ENCODE data around the gene RPS18.

RPS18 gene

DNA sequence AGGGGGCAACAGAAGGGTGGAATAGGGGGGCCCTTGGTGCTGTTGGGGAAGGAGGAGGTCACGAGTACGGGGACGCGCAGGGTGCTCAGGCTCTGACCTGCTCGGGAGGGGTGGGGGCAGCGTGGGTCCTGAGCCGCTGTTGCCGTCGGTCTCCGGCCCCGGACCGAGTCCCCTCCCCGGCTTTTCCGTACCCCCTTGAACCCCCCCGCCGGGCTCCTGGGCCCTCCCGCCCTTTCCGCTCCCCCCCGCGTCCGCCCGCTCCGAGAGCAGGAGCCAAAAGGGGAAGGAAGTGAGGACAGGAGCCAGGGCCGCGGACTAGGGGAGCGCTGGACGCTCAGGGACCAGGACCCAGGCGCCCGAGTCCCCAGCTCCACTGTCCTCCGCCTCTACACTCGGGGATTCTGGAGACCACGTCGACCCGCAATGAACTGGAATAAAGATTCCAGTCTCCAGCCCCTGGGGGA, 26.9 kb downstream of the RPS18 start, which contains the start of gene RGL2:
Gene RGL2, minus strand, starts transcription at position 170 of the 464 bp plus-strand sequence. CDS start 332 bp downstream, outside the sequence.
- DNase-seq (ENCODE audit: low read depth) = peak; percentile 62
- H3K4me3 ChIP-seq (replicated peaks; ENCODE audit: low read depth, low read length) = peak within 1 kb of the TSS; percentile 81
- TF ChIP-seq, protein P1, sequence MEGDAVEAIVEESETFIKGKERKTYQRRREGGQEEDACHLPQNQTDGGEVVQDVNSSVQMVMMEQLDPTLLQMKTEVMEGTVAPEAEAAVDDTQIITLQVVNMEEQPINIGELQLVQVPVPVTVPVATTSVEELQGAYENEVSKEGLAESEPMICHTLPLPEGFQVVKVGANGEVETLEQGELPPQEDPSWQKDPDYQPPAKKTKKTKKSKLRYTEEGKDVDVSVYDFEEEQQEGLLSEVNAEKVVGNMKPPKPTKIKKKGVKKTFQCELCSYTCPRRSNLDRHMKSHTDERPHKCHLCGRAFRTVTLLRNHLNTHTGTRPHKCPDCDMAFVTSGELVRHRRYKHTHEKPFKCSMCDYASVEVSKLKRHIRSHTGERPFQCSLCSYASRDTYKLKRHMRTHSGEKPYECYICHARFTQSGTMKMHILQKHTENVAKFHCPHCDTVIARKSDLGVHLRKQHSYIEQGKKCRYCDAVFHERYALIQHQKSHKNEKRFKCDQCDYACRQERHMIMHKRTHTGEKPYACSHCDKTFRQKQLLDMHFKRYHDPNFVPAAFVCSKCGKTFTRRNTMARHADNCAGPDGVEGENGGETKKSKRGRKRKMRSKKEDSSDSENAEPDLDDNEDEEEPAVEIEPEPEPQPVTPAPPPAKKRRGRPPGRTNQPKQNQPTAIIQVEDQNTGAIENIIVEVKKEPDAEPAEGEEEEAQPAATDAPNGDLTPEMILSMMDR (IDR thresholded peaks at IDR 0.05; ENCODE audit: low read length, missing control alignments) = no peak

DNA sequence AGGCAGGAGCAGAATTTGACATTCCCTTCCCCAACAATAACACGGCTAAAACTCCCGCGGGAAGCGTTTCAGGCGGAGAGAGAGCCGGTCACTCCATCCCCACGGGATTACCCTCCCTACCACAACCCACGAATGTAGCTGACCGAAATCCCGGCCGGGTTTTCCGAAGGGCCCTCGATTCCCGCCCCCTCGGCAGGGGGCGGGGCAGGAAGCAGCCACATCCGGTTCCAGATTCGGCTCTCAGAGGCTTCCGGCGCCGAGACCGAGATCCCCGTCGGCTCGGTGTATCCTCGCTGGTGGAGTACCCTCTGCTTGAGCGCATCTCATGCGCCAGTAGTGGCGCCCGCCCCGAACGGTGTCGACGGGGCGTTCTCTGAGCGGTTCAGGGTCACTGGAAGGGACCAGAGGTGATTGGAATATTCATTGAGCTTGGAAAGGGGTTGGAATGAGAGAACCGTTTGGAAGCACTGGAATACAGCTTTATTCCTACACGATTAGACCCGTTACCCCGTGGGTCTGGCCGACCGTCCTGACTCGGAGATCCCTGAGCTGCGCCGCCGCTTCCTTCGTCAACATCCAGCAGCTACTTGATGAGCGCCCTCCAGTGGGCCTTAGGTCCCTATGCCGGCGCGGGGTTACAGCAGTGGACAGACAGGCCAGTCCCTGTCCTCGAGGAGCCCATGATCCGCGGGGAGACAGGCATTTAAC, 27.5 kb downstream of the RPS18 start:
- DNase-seq (ENCODE audit: low read depth) = peak; percentile 92
- TF ChIP-seq, protein P1 (IDR thresholded peaks at IDR 0.05; ENCODE audit: low read length, missing control alignments) = peak; percentile 69
- H3K4me3 ChIP-seq (replicated peaks; ENCODE audit: low read depth, low read length) = peak overlapping the region; percentile 81

DNA sequence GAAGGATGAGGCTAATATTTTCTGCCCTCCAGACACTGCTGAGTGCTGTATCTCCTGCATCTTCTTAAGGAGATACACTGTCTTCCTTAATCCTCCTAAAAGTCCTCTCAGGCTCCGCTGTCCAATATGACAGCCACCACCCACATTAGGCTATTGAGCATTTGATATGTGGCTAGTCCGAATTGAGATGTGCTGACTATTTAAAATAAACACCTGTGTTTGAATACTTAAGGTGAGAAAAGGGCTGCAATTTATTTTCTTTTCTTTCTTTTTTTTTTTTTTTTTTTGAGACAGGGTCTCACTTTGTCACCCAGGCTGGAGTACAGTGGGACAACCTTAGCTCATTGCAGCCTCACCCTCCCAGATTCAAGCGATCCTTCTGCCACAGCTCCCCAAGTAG, 30.0 kb downstream of the RPS18 start:
- TF ChIP-seq, protein P1 (IDR thresholded peaks at IDR 0.05; ENCODE audit: low read length, missing control alignments) = no peak
- H3K4me3 ChIP-seq (replicated peaks; ENCODE audit: low read depth, low read length) = no peak overlapping the region
- DNase-seq (ENCODE audit: low read depth) = no peak

DNA sequence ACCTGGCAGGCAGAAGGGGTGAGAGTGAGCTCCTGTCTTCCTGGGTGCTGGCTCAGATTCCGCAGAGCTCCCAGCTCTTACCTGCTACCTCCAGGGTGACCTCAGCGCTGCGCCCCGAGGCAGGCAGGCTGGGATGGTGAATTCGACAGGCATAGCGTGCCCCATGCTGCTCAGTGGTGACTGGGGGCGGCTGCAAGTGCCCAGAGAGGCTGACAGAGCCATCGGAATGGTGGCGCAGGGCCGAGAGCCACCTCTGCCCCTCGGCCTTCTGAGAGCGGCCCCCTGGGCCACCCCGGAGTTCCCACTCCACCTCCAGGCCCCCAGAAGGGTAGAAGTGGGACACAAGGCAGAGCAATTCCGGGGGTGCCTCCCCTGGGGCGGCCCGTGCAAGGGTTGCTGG, 32.3 kb downstream of the RPS18 start:
- no peak overlapping the region for H3K4me3 ChIP-seq (replicated peaks; ENCODE audit: low read depth, low read length)
- no peak for DNase-seq (ENCODE audit: low read depth)
- TF ChIP-seq, protein P1 (IDR thresholded peaks at IDR 0.05; ENCODE audit: low read length, missing control alignments) = no peak

DNA sequence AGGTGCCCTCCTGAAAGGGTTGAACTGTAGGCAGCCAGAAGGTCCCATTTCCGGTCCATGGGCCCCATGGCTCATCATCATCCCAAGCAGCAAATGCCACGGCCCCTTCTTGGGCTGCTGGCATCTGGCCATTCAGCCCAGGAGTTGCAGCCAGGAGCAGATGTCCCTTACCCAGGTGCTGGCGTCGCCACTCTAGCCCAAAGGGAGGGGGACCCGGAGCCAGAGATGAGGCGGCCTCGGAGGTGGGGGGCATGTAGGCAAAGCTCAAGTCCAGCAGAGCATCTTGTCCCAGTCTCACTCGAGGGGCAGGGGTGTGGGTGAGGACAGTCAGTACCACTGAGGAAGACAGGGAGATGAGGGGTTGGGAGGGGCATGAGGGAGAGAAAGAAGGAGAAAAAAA, 33.2 kb downstream of the RPS18 start:
- no peak for DNase-seq (ENCODE audit: low read depth)
- no peak overlapping the region for H3K4me3 ChIP-seq (replicated peaks; ENCODE audit: low read depth, low read length)
- TF ChIP-seq, protein P1 (IDR thresholded peaks at IDR 0.05; ENCODE audit: low read length, missing control alignments) = no peak

DNA sequence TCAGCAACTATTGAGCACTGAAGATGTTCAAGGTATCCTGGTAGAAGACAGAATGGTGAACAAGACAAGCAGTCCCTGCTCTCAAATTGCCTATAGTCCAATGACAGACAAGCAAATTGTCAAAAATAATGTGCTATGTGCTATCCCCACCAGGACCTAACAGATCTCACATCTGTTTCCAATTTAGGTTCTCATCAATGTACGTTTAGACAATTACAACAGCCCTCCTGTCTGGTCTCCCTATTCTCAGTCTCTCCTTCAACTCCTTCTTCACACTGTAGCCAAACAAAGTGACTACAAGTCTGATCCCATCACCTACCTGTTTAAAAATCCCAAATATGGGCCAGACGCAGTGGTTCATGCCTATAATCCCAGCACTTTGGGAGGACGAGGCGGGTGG, 34.5 kb downstream of the RPS18 start:
- TF ChIP-seq, protein P1 (IDR thresholded peaks at IDR 0.05; ENCODE audit: low read length, missing control alignments) = no peak
- H3K4me3 ChIP-seq (replicated peaks; ENCODE audit: low read depth, low read length) = no peak overlapping the region
- no peak for DNase-seq (ENCODE audit: low read depth)
